HCT116 (cell line): ENCODE data around the gene AP5S1. TPM values are rescaled to one million over a fixed set of nuclear protein-coding genes. Genes with fewer than 3 reads are reported as not detected.
"Not testable (repeated sequence)": the region's sequence is repeated elsewhere in the genome, so short reads cannot be mapped to it uniquely, and the experiment has no call there.

Experiments used
- ATAC-seq: fragments of 200-7000 bp; cut with Tn5 transposase; 2 replicates; pipeline ENCODE4 v1.9.1; 2020; ENCODE audit warnings: mild to moderate bottlenecking, moderate library complexity
- BruUV-seq: library from RNA; stranded (reverse); fragments of 400-500 nt; replicated peaks from 2 replicates; lab custom pipeline; 2021; lab: Mats Ljungman, UMichigan
- CTCF ChIA-PET: fragments of 300-600 bp; sonication (Branson Sonifier 250); formaldehyde crosslinking; loops from one replicate; lab custom pipeline; 2021; ENCODE audit warnings: antibody characterized with exemption; lab: Charles Lee
- POLR2A ChIA-PET: fragments of 300-600, 350-600 bp; sonication (Branson Sonifier 250); formaldehyde crosslinking; loops from one replicate; lab custom pipeline; 2021; ENCODE audit warnings: antibody characterized with exemption; lab: Charles Lee
- RAD21 ChIA-PET, 2 experiments: fragments of 300-600 bp; sonication (Branson Sonifier 250); formaldehyde crosslinking; loops; one replicate each; lab custom pipeline; 2023; ENCODE audit warnings: low total read pairs in 2 of 2; ENCODE audit not compliant: uncharacterized antibody in 2 of 2, unreplicated experiment in 2 of 2, low non-redundant PET in 1 of 2; lab: Charles Lee
- DNase-seq: peaks from one replicate; pipeline ENCODE4 v3.0.0-alpha.2; 2010; ENCODE audit warnings: low read depth, low spot score
- H2AFZ ChIP-seq: fragments of 200-600 bp; shearing (Covaris generic), sonication (generic); 2 replicates; pipeline ENCODE4 v1.6.1; 2017; ENCODE audit warnings: low read depth, mixed run types, mixed read lengths, antibody characterized with exemption, low read length; ENCODE audit not compliant: poor library complexity, severe bottlenecking
- H3K27ac ChIP-seq: 2 replicates; pipeline ENCODE4 v1.5.1; 2012; ENCODE audit warnings: low read depth, low read length
- H3K27me3 ChIP-seq: fragments of 200-600 bp; sonication (generic); 2 replicates; pipeline ENCODE4 v1.6.1; 2016; ENCODE audit warnings: mixed run types, low read length, mixed read lengths; ENCODE audit not compliant: insufficient read depth
- H3K36me3 ChIP-seq, 2 experiments: fragments of 200-500 bp in 1 of 2; fragments of 200-600 bp in 1 of 2; sonication (Bioruptor generic) in 1 of 2; sonication (generic) in 1 of 2; 2 replicates each; pipeline versions ENCODE4 v1.5.1 to v1.6.1; 2014 to 2016; ENCODE audit warnings: low read length in 2 of 2, inconsistent platforms in 1 of 2, mixed read lengths in 1 of 2, mixed run types in 1 of 2; ENCODE audit not compliant: insufficient read depth in 2 of 2, control insufficient read depth in 1 of 2
- H3K4me1 ChIP-seq, 2 experiments: fragments of 200-600 bp in 1 of 2; sonication (generic) in 1 of 2; 2 replicates each; pipeline versions ENCODE4 v1.5.1 to v1.6.1; 2012 to 2017; ENCODE audit warnings: low read length in 2 of 2, inconsistent platforms in 1 of 2, mild to moderate bottlenecking in 1 of 2, mixed read lengths in 1 of 2, mixed run types in 1 of 2, moderate library complexity in 1 of 2; ENCODE audit not compliant: insufficient read depth in 2 of 2, control insufficient read depth in 1 of 2
- H3K4me2 ChIP-seq: fragments of 200-600 bp; sonication (generic); 2 replicates; pipeline ENCODE4 v1.6.1; 2017; ENCODE audit warnings: mixed run types, low read length, mixed read lengths
- H3K4me3 ChIP-seq, 2 experiments: fragments of 200-600 bp in 1 of 2; sonication (generic) in 1 of 2; replicated peaks in 1 of 2; 2 replicates each; pipeline ENCODE4 v1.5.1; 2011 to 2016; ENCODE audit warnings: low read length in 2 of 2, control low read depth in 1 of 2, low read depth in 1 of 2, mild to moderate bottlenecking in 1 of 2, mixed read lengths in 1 of 2, mixed run types in 1 of 2
- H3K79me2 ChIP-seq: fragments of 200-600 bp; sonication (generic); 2 replicates; pipeline ENCODE4 v1.6.1; 2017; ENCODE audit warnings: mild to moderate bottlenecking, mixed run types, low read length, moderate library complexity, mixed read lengths; ENCODE audit not compliant: insufficient read depth
- H3K9ac ChIP-seq: fragments of 200-600 bp; sonication (generic); 2 replicates; pipeline ENCODE4 v1.6.1; 2016; ENCODE audit warnings: low read length, mixed read lengths
- H3K9me2 ChIP-seq: fragments of 200-600 bp; sonication (generic), shearing (Covaris generic); 2 replicates; pipeline ENCODE4 v1.6.1; 2017; ENCODE audit warnings: mixed run types, mild to moderate bottlenecking, moderate library complexity; ENCODE audit not compliant: insufficient read depth
- H3K9me3 ChIP-seq, 2 experiments: fragments of 200-500 bp in 1 of 2; fragments of 200-600 bp in 1 of 2; sonication (Bioruptor generic) in 1 of 2; sonication (generic) in 1 of 2; 2 replicates each; pipeline ENCODE4 v1.6.1; 2014 to 2017; ENCODE audit warnings: low read length in 2 of 2, mixed read lengths in 2 of 2, inconsistent platforms in 1 of 2, low read depth in 1 of 2, mild to moderate bottlenecking in 1 of 2, mixed run types in 1 of 2, moderate library complexity in 1 of 2; ENCODE audit not compliant: control insufficient read depth in 1 of 2, insufficient read depth in 1 of 2
- H4K20me1 ChIP-seq: fragments of 200-600 bp; sonication (generic), shearing (Covaris generic); 2 replicates; pipeline ENCODE4 v1.6.1; 2017; ENCODE audit warnings: mixed run types, mild to moderate bottlenecking, moderate library complexity; ENCODE audit not compliant: insufficient read depth
- intact Hi-C: fragments of 100-400 bp; cut with micrococcal nuclease; formaldehyde crosslinking; loops from 2 replicates; pipeline ENCODE4 v1.10.0; 2022
- total RNA-seq: library from RNA; stranded (reverse); gene quantifications from one replicate; pipeline ENCODE4 v1.2.1, GENCODE V29; 2021; ENCODE audit not compliant: unreplicated experiment

The AP5S1 gene
- total RNA-seq, 1 experiment from 2014 or later = 12.1 TPM

GRCh38 chr20:3789201-3789600 lies 31.1 kb upstream of the AP5S1 start:
- H3K9ac ChIP-seq = peak overlapping the region; percentile 28; the same call in 1 of the 2 replicates
- CTCF ChIA-PET = interaction anchor here (2.2 kb wide), 1 partner anchor 29 kb away, joined by 10 read pairs; no protein-coding TSS in a partner anchor
- peaks cover 25 to 39% of the 10 kb centered on the region in 2 experiments for H3K4me1 ChIP-seq
- H3K9me3 ChIP-seq, H3K9me2 ChIP-seq, ATAC-seq, H3K27me3 ChIP-seq, H2AFZ ChIP-seq, H3K36me3 ChIP-seq, DNase-seq, BruUV-seq, H4K20me1 ChIP-seq, H3K27ac ChIP-seq, POLR2A ChIA-PET, RAD21 ChIA-PET: not testable (repeated sequence)
- peaks cover 20% of the 10 kb centered on the region for H3K79me2 ChIP-seq
- peak overlapping the region; percentile 56 for H3K4me2 ChIP-seq
- H3K4me3 ChIP-seq = peak overlapping the region in 1 of 2 experiments; percentile 16; a peak in 1 of 4 replicates
- intact Hi-C loops = loop anchor here (5.0 kb wide), 1 partner anchor 298 kb away; no protein-coding TSS in a partner anchor

GRCh38 chr20:3794168-3794567 lies 26.2 kb upstream of the AP5S1 start:
- ATAC-seq, H3K9me3 ChIP-seq, RAD21 ChIA-PET, H2AFZ ChIP-seq, H4K20me1 ChIP-seq, H3K4me3 ChIP-seq, H3K9ac ChIP-seq, H3K9me2 ChIP-seq, BruUV-seq, H3K4me2 ChIP-seq, H3K27ac ChIP-seq, DNase-seq, CTCF ChIA-PET, intact Hi-C loops, H3K27me3 ChIP-seq: not testable (repeated sequence)
- H3K79me2 ChIP-seq = peaks cover 28% of the 10 kb centered on the region
- POLR2A ChIA-PET = interaction anchor here (2.3 kb wide), 1 partner anchor 24 kb away, joined by 12 read pairs; no protein-coding TSS in a partner anchor
- peaks cover 15 to 35% of the 10 kb centered on the region in 2 experiments for H3K4me1 ChIP-seq
- H3K36me3 ChIP-seq = peaks cover 10 to 12% of the 10 kb centered on the region in 2 experiments; a peak in 3 of 4 replicates
